ENCODE data around the gene MYOG.

Gene MYOG

DNA sequence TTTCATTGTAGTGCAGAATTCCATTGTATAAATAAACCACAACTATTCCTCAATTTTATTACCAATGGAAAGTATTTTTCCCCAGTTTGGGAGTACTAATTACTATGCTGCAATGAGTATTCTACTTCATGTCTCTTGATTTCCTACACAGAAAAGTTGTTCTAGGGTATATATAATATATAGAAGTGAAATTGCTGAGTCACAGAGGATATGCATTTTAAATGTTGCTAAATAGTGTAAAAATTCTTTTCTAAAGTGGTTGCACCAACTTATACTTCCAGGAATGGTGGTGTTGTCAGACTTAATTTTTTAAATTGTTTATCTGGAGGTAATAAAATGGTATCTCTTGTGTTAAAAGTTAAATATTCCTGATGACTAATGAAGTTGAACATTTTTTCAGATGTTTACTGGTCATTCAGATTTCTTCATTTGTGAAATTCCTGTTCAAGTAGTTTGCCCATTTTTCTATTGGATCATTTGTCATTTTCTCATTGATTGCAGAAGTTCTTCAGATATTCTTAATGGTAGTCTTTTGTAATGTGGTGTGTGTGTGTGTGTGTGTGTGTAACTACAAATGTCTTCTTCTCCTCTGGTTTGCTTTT lies 19.1 kb upstream of the MYOG start:
- no peak for DNase-seq (ENCODE audit: low read depth)
- H3K4me3 ChIP-seq (ENCODE audit: low read depth, low read length) = no peak overlapping the region
- TF ChIP-seq POLR2A (IDR thresholded peaks at IDR 0.05; ENCODE audit: extremely low read depth, insufficient read length) (no peak), MYC (IDR thresholded peaks at IDR 0.05; ENCODE audit: low read depth, low read length) (no peak)
- TF ChIP-seq, protein P1, sequence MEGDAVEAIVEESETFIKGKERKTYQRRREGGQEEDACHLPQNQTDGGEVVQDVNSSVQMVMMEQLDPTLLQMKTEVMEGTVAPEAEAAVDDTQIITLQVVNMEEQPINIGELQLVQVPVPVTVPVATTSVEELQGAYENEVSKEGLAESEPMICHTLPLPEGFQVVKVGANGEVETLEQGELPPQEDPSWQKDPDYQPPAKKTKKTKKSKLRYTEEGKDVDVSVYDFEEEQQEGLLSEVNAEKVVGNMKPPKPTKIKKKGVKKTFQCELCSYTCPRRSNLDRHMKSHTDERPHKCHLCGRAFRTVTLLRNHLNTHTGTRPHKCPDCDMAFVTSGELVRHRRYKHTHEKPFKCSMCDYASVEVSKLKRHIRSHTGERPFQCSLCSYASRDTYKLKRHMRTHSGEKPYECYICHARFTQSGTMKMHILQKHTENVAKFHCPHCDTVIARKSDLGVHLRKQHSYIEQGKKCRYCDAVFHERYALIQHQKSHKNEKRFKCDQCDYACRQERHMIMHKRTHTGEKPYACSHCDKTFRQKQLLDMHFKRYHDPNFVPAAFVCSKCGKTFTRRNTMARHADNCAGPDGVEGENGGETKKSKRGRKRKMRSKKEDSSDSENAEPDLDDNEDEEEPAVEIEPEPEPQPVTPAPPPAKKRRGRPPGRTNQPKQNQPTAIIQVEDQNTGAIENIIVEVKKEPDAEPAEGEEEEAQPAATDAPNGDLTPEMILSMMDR (IDR thresholded peaks at IDR 0.05; ENCODE audit: low read depth, low read length) = no peak
- TF ChIP-seq, protein P2, sequence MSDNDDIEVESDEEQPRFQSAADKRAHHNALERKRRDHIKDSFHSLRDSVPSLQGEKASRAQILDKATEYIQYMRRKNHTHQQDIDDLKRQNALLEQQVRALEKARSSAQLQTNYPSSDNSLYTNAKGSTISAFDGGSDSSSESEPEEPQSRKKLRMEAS (IDR thresholded peaks at IDR 0.05; ENCODE audit: low read depth, low read length) = no peak

DNA sequence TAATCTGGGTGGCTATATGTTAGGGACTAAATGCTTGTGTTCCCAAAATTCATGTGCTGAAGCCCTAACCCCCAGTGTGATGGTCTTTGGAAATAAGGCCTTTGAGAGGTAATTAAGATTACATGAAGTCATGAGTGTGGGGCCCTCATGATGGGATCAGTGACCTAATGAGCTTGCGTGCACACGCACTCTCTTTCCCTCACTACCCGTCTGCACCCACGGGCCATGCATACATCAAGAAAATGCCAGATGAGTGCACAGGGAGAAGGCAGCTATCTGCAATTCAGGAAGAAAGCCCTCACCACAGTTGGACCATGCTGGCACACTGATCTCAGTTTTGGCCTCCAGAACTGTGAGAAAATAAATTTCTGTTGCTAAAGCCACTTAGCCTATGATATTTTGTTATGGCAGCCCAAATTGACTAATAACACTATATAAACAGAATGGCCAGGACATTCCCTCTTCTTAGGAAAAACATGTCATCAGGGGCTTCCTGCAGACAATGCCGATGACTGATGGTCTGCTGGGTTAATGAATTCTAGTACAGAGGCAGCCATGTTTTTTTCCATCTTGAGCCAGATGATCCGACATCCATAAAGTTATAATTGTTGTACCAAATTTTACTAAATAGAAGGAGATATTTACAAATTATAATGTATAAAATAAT lies 18.1 kb upstream of the MYOG start:
- no peak for DNase-seq (ENCODE audit: low read depth)
- H3K4me3 ChIP-seq (ENCODE audit: low read depth, low read length) = no peak overlapping the region
- TF ChIP-seq, protein P2 (IDR thresholded peaks at IDR 0.05; ENCODE audit: low read depth, low read length) = no peak
- TF ChIP-seq POLR2A (IDR thresholded peaks at IDR 0.05; ENCODE audit: extremely low read depth, insufficient read length) (no peak), MYC (IDR thresholded peaks at IDR 0.05; ENCODE audit: low read depth, low read length) (no peak)
- TF ChIP-seq, protein P1 (IDR thresholded peaks at IDR 0.05; ENCODE audit: low read depth, low read length) = no peak

- H3K4me3 ChIP-seq (ENCODE audit: low read depth, low read length) = no peak overlapping the region
- TF ChIP-seq, protein P2 (IDR thresholded peaks at IDR 0.05; ENCODE audit: low read depth, low read length) = no peak
- no peak for TF ChIP-seq MYC (IDR thresholded peaks at IDR 0.05; ENCODE audit: low read depth, low read length)
- TF ChIP-seq, protein P1 (IDR thresholded peaks at IDR 0.05; ENCODE audit: low read depth, low read length) = no peak
- TF ChIP-seq POLR2A (IDR thresholded peaks at IDR 0.05; ENCODE audit: extremely low read depth, insufficient read length) = no peak
- DNase-seq (ENCODE audit: low read depth) = no peak
These were observed 17.4 kb upstream of the MYOG start for GRCh38 chr1:203103216-203103615.

GRCh38 chr1:203101813-203102634 lies 16.2 kb upstream of the MYOG start:
- TF ChIP-seq POLR2A (IDR thresholded peaks at IDR 0.05; ENCODE audit: extremely low read depth, insufficient read length) = no peak
- no peak for DNase-seq (ENCODE audit: low read depth)
- no peak overlapping the region for H3K4me3 ChIP-seq (ENCODE audit: low read depth, low read length)

- TF ChIP-seq, protein P2 (IDR thresholded peaks at IDR 0.05; ENCODE audit: low read depth, low read length) = no peak
- TF ChIP-seq MYC (IDR thresholded peaks at IDR 0.05; ENCODE audit: low read depth, low read length) = no peak
- TF ChIP-seq, protein P1 (IDR thresholded peaks at IDR 0.05; ENCODE audit: low read depth, low read length) = no peak
- TF ChIP-seq POLR2A (IDR thresholded peaks at IDR 0.05; ENCODE audit: extremely low read depth, insufficient read length) = no peak
- no peak for DNase-seq (ENCODE audit: low read depth)
- no peak overlapping the region for H3K4me3 ChIP-seq (ENCODE audit: low read depth, low read length)
These were observed 14.7 kb upstream of the MYOG start for GRCh38 chr1:203100516-203100869.

Measured in NB4 (cell line).